ENCODE data around the gene SYNE2.

- no peak for TF ChIP-seq CTCF (IDR thresholded peaks at IDR 0.05; ENCODE audit: insufficient read depth, low read length)
- no peak for TF ChIP-seq POLR2AphosphoS5 (IDR thresholded peaks at IDR 0.05; ENCODE audit: low read depth)
- no peak for TF ChIP-seq GABPA (IDR thresholded peaks at IDR 0.05; ENCODE audit: low read depth)
- TF ChIP-seq REST (IDR thresholded peaks at IDR 0.05; ENCODE audit: insufficient replicate concordance, low read depth): no peak
- TF ChIP-seq SPI1 (IDR thresholded peaks at IDR 0.05; ENCODE audit: borderline replicate concordance, low read depth): no peak
These were observed 15.4 kb downstream of the SYNE2 start for GRCh38 chr14:63867933-63868921.

All from HL-60 (cell line).